Measurements from ENCODE around the gene MGAT4A. TPM values are rescaled to one million over a fixed set of nuclear protein-coding genes. Genes with fewer than 3 reads are reported as not detected.
"Not testable (repeated sequence)": the region's sequence is repeated elsewhere in the genome, so short reads cannot be mapped to it uniquely, and the experiment has no call there.

Gene MGAT4A
- polyA plus RNA-seq, 3 donors = 8.5 to 16.6 (median 12.7) TPM

GRCh38 chr2:98598781-98599428 is 132.0 kb downstream of the MGAT4A start:
- 81 to 96% (median 93%) methylated on average over 1 of the region's 1 CpG for WGBS, 3 donors

GRCh38 chr2:98594665-98595064 is 136.3 kb downstream of the MGAT4A start:
- not testable (repeated sequence) for H3K27ac ChIP-seq (ENCODE audit: low read depth, low read length)
- whole genome bisulfite sequencing, 3 donors = 67 to 85% (median 75%) methylated on average over 2 of the region's 4 CpGs

More at GRCh38 chr2:98598781-98599428, 132.0 kb downstream of the MGAT4A start:
- H3K27ac ChIP-seq (ENCODE audit: low read depth, low read length) = no peak overlapping the region

GRCh38 chr2:98592565-98592964 is 138.4 kb downstream of the MGAT4A start:
- 95 to 98% (median 98%) methylated on average over 8 of the region's 8 CpGs for WGBS, 3 donors
- no peak overlapping the region for H3K27ac ChIP-seq (ENCODE audit: low read depth, low read length)

- 96 to 97% (median 97%) methylated on average over 4 of the region's 4 CpGs for WGBS, 3 donors
- no peak overlapping the region for H3K27ac ChIP-seq (ENCODE audit: low read depth, low read length)
Measured at GRCh38 chr2:98589489-98589888, 141.4 kb downstream of the MGAT4A start.

GRCh38 chr2:98588880-98589431 is 142.0 kb downstream of the MGAT4A start:
- H3K27ac ChIP-seq (ENCODE audit: low read depth, low read length) = no peak overlapping the region
- WGBS, 3 donors = 77 to 83% (median 81%) methylated on average over 4 of the region's 4 CpGs

- no peak overlapping the region for H3K27ac ChIP-seq (ENCODE audit: low read depth, low read length)
- 85 to 94% (median 90%) methylated on average over 6 of the region's 6 CpGs for WGBS, 3 donors
Measured at GRCh38 chr2:98586551-98587140, 144.3 kb downstream of the MGAT4A start.

GRCh38 chr2:98585386-98585785 is 145.5 kb downstream of the MGAT4A start:
- no peak overlapping the region for H3K27ac ChIP-seq (ENCODE audit: low read depth, low read length)
- WGBS, 3 donors = 91 to 96% (median 94%) methylated on average over 10 of the region's 10 CpGs

- 82 to 92% (median 85%) methylated on average over 10 of the region's 10 CpGs for WGBS, 3 donors
- H3K27ac ChIP-seq (ENCODE audit: low read depth, low read length) = no peak overlapping the region
Measured at GRCh38 chr2:98583816-98584618, 146.9 kb downstream of the MGAT4A start.

GRCh38 chr2:98583276-98583675 is 147.7 kb downstream of the MGAT4A start:
- 93 to 96% (median 93%) methylated on average over 7 of the region's 7 CpGs for WGBS, 3 donors
- H3K27ac ChIP-seq (ENCODE audit: low read depth, low read length) = no peak overlapping the region

GRCh38 chr2:98582523-98582922 is 148.4 kb downstream of the MGAT4A start:
- 94 to 97% (median 96%) methylated on average over 9 of the region's 9 CpGs for WGBS, 3 donors

GRCh38 chr2:98580656-98581284 is 150.2 kb downstream of the MGAT4A start:
- no peak overlapping the region for H3K27ac ChIP-seq (ENCODE audit: low read depth, low read length)
- 93 to 94% (median 93%) methylated on average over 10 of the region's 10 CpGs for WGBS, 3 donors

More at GRCh38 chr2:98582523-98582922, 148.4 kb downstream of the MGAT4A start:
- H3K27ac ChIP-seq (ENCODE audit: low read depth, low read length) = no peak overlapping the region

GRCh38 chr2:98579926-98580325 is 151.0 kb downstream of the MGAT4A start:
- WGBS, 3 donors = 84 to 86% (median 86%) methylated on average over 7 of the region's 7 CpGs
- no peak overlapping the region for H3K27ac ChIP-seq (ENCODE audit: low read depth, low read length)

GRCh38 chr2:98578231-98578630 is 152.7 kb downstream of the MGAT4A start:
- 92 to 93% (median 93%) methylated on average over 9 of the region's 9 CpGs for WGBS, 3 donors
- H3K27ac ChIP-seq (ENCODE audit: low read depth, low read length) = no peak overlapping the region

GRCh38 chr2:98577313-98577712 is 153.6 kb downstream of the MGAT4A start:
- 70 to 80% (median 77%) methylated on average over 10 of the region's 10 CpGs for WGBS, 3 donors
- H3K27ac ChIP-seq (ENCODE audit: low read depth, low read length) = no peak overlapping the region

GRCh38 chr2:98576666-98577312 is 154.1 kb downstream of the MGAT4A start:
- 90 to 94% (median 93%) methylated on average over 22 of the region's 22 CpGs for WGBS, 3 donors
- no peak overlapping the region for H3K27ac ChIP-seq (ENCODE audit: low read depth, low read length)

GRCh38 chr2:98573426-98573825 is 157.5 kb downstream of the MGAT4A start:
- 92 to 96% (median 95%) methylated on average over 13 of the region's 13 CpGs for WGBS, 3 donors
- no peak overlapping the region for H3K27ac ChIP-seq (ENCODE audit: low read depth, low read length)

- 84 to 93% (median 90%) methylated on average over 15 of the region's 15 CpGs for WGBS, 3 donors
- no peak overlapping the region for H3K27ac ChIP-seq (ENCODE audit: low read depth, low read length)
Measured at GRCh38 chr2:98572676-98573075, 158.3 kb downstream of the MGAT4A start.

- no peak overlapping the region for H3K27ac ChIP-seq (ENCODE audit: low read depth, low read length)
- 75 to 91% (median 79%) methylated on average over 5 of the region's 5 CpGs for WGBS, 3 donors
Measured at GRCh38 chr2:98572211-98572610, 158.7 kb downstream of the MGAT4A start.
